GM20431 (cell line): ENCODE measurements around the gene RDH5.

Experiments used
- in situ Hi-C: fragments of 300-500 bp; cut with MseI, MboI; formaldehyde crosslinking; loops from one replicate; pipeline ENCODE4 v1.15.0; 2020; ENCODE audit warnings: low sequenced_read_pairs; ENCODE audit not compliant: unreplicated experiment

The RDH5 gene

GRCh38 chr12:55725556-55725955, 5.4 kb downstream of the RDH5 start:
- in situ Hi-C loops, result loop anchor here (25.0 kb wide), 1 partner anchor 212 kb away; the partner anchor contains the start of genes DGKA and PYM1

- in situ Hi-C loops, result loop anchor here (25.0 kb wide), 1 partner anchor 210 kb away; the partner anchor contains the start of genes DGKA and PYM1
These were observed 6.8 kb downstream of the RDH5 start for GRCh38 chr12:55726971-55727370.

- in situ Hi-C loops, result loop anchor here (25.0 kb wide), 1 partner anchor 210 kb away; the partner anchor contains the start of genes DGKA and PYM1
These were observed 7.5 kb downstream of the RDH5 start for GRCh38 chr12:55727643-55728185.

GRCh38 chr12:55728186-55728938, 8.2 kb downstream of the RDH5 start:
- in situ Hi-C loops, result loop anchor here (25.0 kb wide), 1 partner anchor 209 kb away; the partner anchor contains the start of genes DGKA and PYM1

- in situ Hi-C loops, result loop anchor here (25.0 kb wide), 1 partner anchor 208 kb away; the partner anchor contains the start of genes DGKA and PYM1
These were observed 9.0 kb downstream of the RDH5 start, which contains the start of gene CD63 for GRCh38 chr12:55728939-55729818. CD63 (minus strand) TSS chr12:55729009; CDS start chr12:55728341, 668 bp downstream.

- in situ Hi-C loops, result loop anchor here (25.0 kb wide), 1 partner anchor 207 kb away; the partner anchor contains the start of genes DGKA and PYM1
These were observed 9.9 kb downstream of the RDH5 start for GRCh38 chr12:55729819-55730818.

GRCh38 chr12:55732288-55732687, 12.1 kb downstream of the RDH5 start:
- in situ Hi-C loops, result loop anchor here (25.0 kb wide), 1 partner anchor 205 kb away; the partner anchor contains the start of genes DGKA and PYM1

GRCh38 chr12:55733021-55733555, 12.9 kb downstream of the RDH5 start:
- in situ Hi-C loops, result loop anchor here (25.0 kb wide), 1 partner anchor 204 kb away; the partner anchor contains the start of genes DGKA and PYM1

- in situ Hi-C loops, result loop anchor here (25.0 kb wide), 1 partner anchor 203 kb away; the partner anchor contains the start of genes DGKA and PYM1
These were observed 13.7 kb downstream of the RDH5 start for GRCh38 chr12:55733858-55734257.

GRCh38 chr12:55734595-55734994, 14.4 kb downstream of the RDH5 start:
- in situ Hi-C loops, result loop anchor here (25.0 kb wide), 1 partner anchor 203 kb away; the partner anchor contains the start of genes DGKA and PYM1

GRCh38 chr12:55736076-55736475, 15.9 kb downstream of the RDH5 start:
- in situ Hi-C loops, result loop anchor here (25.0 kb wide), 1 partner anchor 201 kb away; the partner anchor contains the start of genes DGKA and PYM1

GRCh38 chr12:55736780-55737580, 16.8 kb downstream of the RDH5 start:
- in situ Hi-C loops, result loop anchor here (25.0 kb wide), 1 partner anchor 200 kb away; the partner anchor contains the start of genes DGKA and PYM1

- in situ Hi-C loops, result loop anchor here (25.0 kb wide), 1 partner anchor 200 kb away; the partner anchor contains the start of genes DGKA and PYM1
These were observed 17.5 kb downstream of the RDH5 start for GRCh38 chr12:55737581-55738122.

- in situ Hi-C loops, result loop anchor here (25.0 kb wide), 1 partner anchor 199 kb away; the partner anchor contains the start of genes DGKA and PYM1
These were observed 18.2 kb downstream of the RDH5 start for GRCh38 chr12:55738123-55739024.

- in situ Hi-C loops, result loop anchor here (25.0 kb wide), 1 partner anchor 198 kb away; the partner anchor contains the start of genes DGKA and PYM1
These were observed 18.8 kb downstream of the RDH5 start for GRCh38 chr12:55739025-55739378.
